OCI-LY1 (cell line): Measurements from ENCODE around the gene FRMD5.

Experiments
- CTCF ChIP-seq: fragments of 200-600 bp; sonication (generic), shearing (Covaris generic); IDR thresholded peaks from 2 replicates; pipeline ENCODE4 v1.5.1; 2017; ENCODE audit warnings: mild to moderate bottlenecking, antibody characterized with exemption, low read length, moderate library complexity, mixed read lengths
- EZH2 ChIP-seq: fragments of 200-600 bp; sonication (generic), shearing (Covaris generic); IDR thresholded peaks from 2 replicates; pipeline ENCODE4 v1.8.0; 2017; ENCODE audit warnings: borderline replicate concordance, mixed run types, mild to moderate bottlenecking, antibody characterized with exemption, low read length, moderate library complexity, mixed read lengths

GRCh38 chr15:44207643-44208042 lies 12.6 kb upstream of the FRMD5 start:
- TF ChIP-seq CTCF (no peak), EZH2 (no peak)
